H9 (cell line): ENCODE results near the gene CPAMD8. TPM values are rescaled to one million over a fixed set of nuclear protein-coding genes. Genes with fewer than 3 reads are reported as not detected.
"Not testable (repeated sequence)": the region's sequence is repeated elsewhere in the genome, so short reads cannot be mapped to it uniquely, and the experiment has no call there.

Experiments
- DNase-seq: peaks from one replicate; pipeline ENCODE4 v3.0.0-alpha.2; 2017
- H2AFZ ChIP-seq: one replicate; pipeline ENCODE4 v1.6.1; 2013; ENCODE audit warnings: mild to moderate bottlenecking, low read length, control low read depth, moderate library complexity
- H2AK5ac ChIP-seq: 2 replicates; pipeline ENCODE4 v1.6.1; 2013; ENCODE audit warnings: low read length, control low read depth, mixed read lengths; ENCODE audit not compliant: insufficient read length
- H2BK120ac ChIP-seq: one replicate; pipeline ENCODE4 v1.6.1; 2013; ENCODE audit warnings: low read depth, mild to moderate bottlenecking, low read length, control low read depth, inconsistent platforms; ENCODE audit not compliant: poor library complexity, severe bottlenecking
- H2BK12ac ChIP-seq: 2 replicates; pipeline ENCODE4 v1.6.1; 2013; ENCODE audit warnings: low read length, control low read depth, mixed read lengths, low read depth; ENCODE audit not compliant: insufficient read length
- H2BK15ac ChIP-seq: 2 replicates; pipeline ENCODE4 v1.6.1; 2013; ENCODE audit warnings: low read depth, low read length, control low read depth
- H2BK20ac ChIP-seq: one replicate; pipeline ENCODE4 v1.6.1; 2013; ENCODE audit warnings: low read depth, mild to moderate bottlenecking, low read length, control low read depth, inconsistent platforms; ENCODE audit not compliant: poor library complexity, severe bottlenecking
- H2BK5ac ChIP-seq: 2 replicates; pipeline ENCODE4 v1.6.1; 2013; ENCODE audit warnings: low read length, control low read depth, mixed read lengths; ENCODE audit not compliant: insufficient read length
- H3K14ac ChIP-seq: 2 replicates; pipeline ENCODE4 v1.6.1; 2013; ENCODE audit warnings: low read length, control low read depth; ENCODE audit not compliant: insufficient read depth
- H3K18ac ChIP-seq: 2 replicates; pipeline ENCODE4 v1.6.1; 2013; ENCODE audit warnings: low read depth, mild to moderate bottlenecking, mixed read lengths, low read length, control low read depth; ENCODE audit not compliant: insufficient read length
- H3K23ac ChIP-seq: 2 replicates; pipeline ENCODE4 v1.6.1; 2013; ENCODE audit warnings: low read length, control low read depth, mixed read lengths, low read depth; ENCODE audit not compliant: insufficient read length
- H3K23me2 ChIP-seq: 2 replicates; pipeline ENCODE4 v1.6.1; 2013; ENCODE audit warnings: low read depth, mild to moderate bottlenecking, mixed read lengths, low read length, control low read depth; ENCODE audit not compliant: insufficient read length, poor library complexity, severe bottlenecking
- H3K27ac ChIP-seq: 2 replicates; pipeline ENCODE4 v1.5.1; 2013; ENCODE audit warnings: low read length, control low read depth, mixed read lengths, low read depth; ENCODE audit not compliant: insufficient read length
- H3K27me3 ChIP-seq: 2 replicates; pipeline ENCODE4 v1.6.1; 2013; ENCODE audit warnings: low read length, control low read depth, inconsistent platforms; ENCODE audit not compliant: insufficient read depth
- H3K4ac ChIP-seq: 2 replicates; pipeline ENCODE4 v1.6.1; 2013; ENCODE audit warnings: low read depth, mild to moderate bottlenecking, control low read depth, inconsistent platforms, low read length, moderate library complexity
- H3K4me1 ChIP-seq: 2 replicates; pipeline ENCODE4 v1.6.1; 2013; ENCODE audit warnings: low read length, control low read depth, inconsistent platforms; ENCODE audit not compliant: insufficient read depth
- H3K4me2 ChIP-seq: 2 replicates; pipeline ENCODE4 v1.6.1; 2013; ENCODE audit warnings: low read length, control low read depth, mixed read lengths; ENCODE audit not compliant: insufficient read length, insufficient read depth
- H3K56ac ChIP-seq: 2 replicates; pipeline ENCODE4 v1.6.1; 2013; ENCODE audit warnings: low read depth, mild to moderate bottlenecking, mixed read lengths, low read length, control low read depth; ENCODE audit not compliant: insufficient read length
- H3K79me1 ChIP-seq: 2 replicates; pipeline ENCODE4 v1.6.1; 2013; ENCODE audit warnings: low read depth, mild to moderate bottlenecking, moderate library complexity, low read length, control low read depth, inconsistent platforms; ENCODE audit not compliant: insufficient read depth, poor library complexity, severe bottlenecking
- H3K79me2 ChIP-seq: 2 replicates; pipeline ENCODE4 v1.6.1; 2013; ENCODE audit warnings: low read length, control low read depth, inconsistent platforms; ENCODE audit not compliant: insufficient read depth
- H3K9ac ChIP-seq: 2 replicates; pipeline ENCODE4 v1.6.1; 2013; ENCODE audit warnings: low read length, control low read depth, mixed read lengths; ENCODE audit not compliant: insufficient read length; ENCODE audit errors: extremely low read depth
- H3K9me3 ChIP-seq: one replicate; pipeline ENCODE4 v1.6.1; 2013; ENCODE audit warnings: low read depth, low read length, inconsistent platforms; ENCODE audit not compliant: control insufficient read depth
- H3T11ph ChIP-seq: one replicate; pipeline ENCODE4 v1.6.1; 2013; ENCODE audit warnings: mild to moderate bottlenecking, low read length, control low read depth, inconsistent platforms
- H4K20me1 ChIP-seq: one replicate; pipeline ENCODE4 v1.6.1; 2013; ENCODE audit not compliant: control insufficient read depth, insufficient read length, insufficient read depth
- H4K5ac ChIP-seq: 2 replicates; pipeline ENCODE4 v1.6.1; 2013; ENCODE audit warnings: low read depth, mild to moderate bottlenecking, mixed read lengths, low read length, control low read depth; ENCODE audit not compliant: insufficient read length
- H4K8ac ChIP-seq: replicated peaks from 2 replicates; pipeline ENCODE4 v1.6.1; 2013; ENCODE audit warnings: low read length, control low read depth, mixed read lengths, low read depth; ENCODE audit not compliant: insufficient read length
- H4K91ac ChIP-seq: 2 replicates; pipeline ENCODE4 v1.6.1; 2013; ENCODE audit warnings: low read depth, mild to moderate bottlenecking, moderate library complexity, mixed read lengths, low read length, control low read depth; ENCODE audit not compliant: insufficient read length
- H3K27ac Mint-ChIP-seq, 3 experiments: 2 replicates in 2 of 3; 3 replicates in 1 of 3; pipeline ENCODE4 v1.8.0; 2020 to 2021; ENCODE audit warnings: mixed read lengths in 3 of 3, mild to moderate bottlenecking in 1 of 3, moderate library complexity in 1 of 3
- H3K27me3 Mint-ChIP-seq: 2 replicates; pipeline ENCODE4 v1.8.0; 2021; ENCODE audit warnings: low read depth, mild to moderate bottlenecking, moderate library complexity, mixed read lengths
- H3K36me3 Mint-ChIP-seq, 3 experiments: 2 replicates in 2 of 3; 3 replicates in 1 of 3; pipeline ENCODE4 v1.8.0; 2020 to 2021; ENCODE audit warnings: low read depth in 3 of 3, mixed read lengths in 3 of 3; ENCODE audit not compliant: insufficient read depth in 1 of 3
- H3K4me1 Mint-ChIP-seq, 2 experiments: 2 replicates each; pipeline ENCODE4 v1.8.0; 2020; ENCODE audit warnings: mixed read lengths in 2 of 2
- H3K4me3 Mint-ChIP-seq, 2 experiments: 2 replicates in 1 of 2; 3 replicates in 1 of 2; pipeline ENCODE4 v1.8.0; 2020 to 2021; ENCODE audit warnings: mild to moderate bottlenecking in 2 of 2, mixed read lengths in 2 of 2, moderate library complexity in 1 of 2
- H3K9me3 Mint-ChIP-seq, 2 experiments: 2 replicates in 1 of 2; 3 replicates in 1 of 2; pipeline ENCODE4 v1.8.0; 2020; ENCODE audit warnings: mild to moderate bottlenecking in 2 of 2, mixed read lengths in 2 of 2, moderate library complexity in 1 of 2
- total RNA-seq: library from RNA; stranded (reverse); gene quantifications from 2 replicates; pipeline ENCODE4 v1.2.1, GENCODE V29; 2021

CPAMD8 gene
- total RNA-seq, 1 experiment from 2014 or later = 12.0 TPM

DNA sequence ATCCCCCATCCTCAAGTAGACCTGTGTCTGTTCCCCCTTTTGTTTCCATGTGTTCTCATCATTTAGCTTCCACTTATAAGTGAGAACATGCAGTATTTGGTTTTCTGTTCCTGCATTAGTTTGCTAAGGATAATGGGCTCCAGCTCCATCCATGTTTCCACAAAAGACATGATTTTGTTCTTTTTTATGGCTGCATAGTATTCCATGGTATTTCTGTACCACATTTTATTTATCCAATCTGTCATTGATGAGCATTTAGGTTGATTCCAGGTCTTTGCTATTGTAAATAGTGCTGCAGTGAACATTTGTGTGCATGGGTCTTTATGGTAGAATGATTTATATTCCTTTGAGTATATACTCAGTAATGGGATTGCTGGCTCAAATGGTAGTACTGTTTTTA lies 68.3 kb downstream of the CPAMD8 start:
- H3K23me2 ChIP-seq, H3K4me1 ChIP-seq, DNase-seq, H2AFZ ChIP-seq, H3K79me2 ChIP-seq, H3K27ac Mint-ChIP-seq, H4K20me1 ChIP-seq, H3K9me3 ChIP-seq, H3T11ph ChIP-seq, H2BK15ac ChIP-seq, H3K14ac ChIP-seq, H2BK120ac ChIP-seq, H3K9me3 Mint-ChIP-seq, H3K27me3 ChIP-seq, H2BK20ac ChIP-seq, H3K79me1 ChIP-seq, H3K4ac ChIP-seq, H2BK5ac ChIP-seq, H2BK12ac ChIP-seq, H3K56ac ChIP-seq, H2AK5ac ChIP-seq, H3K18ac ChIP-seq, H3K23ac ChIP-seq, H4K8ac ChIP-seq, H3K27me3 Mint-ChIP-seq, H3K4me2 ChIP-seq, H3K27ac ChIP-seq, H3K36me3 Mint-ChIP-seq, H4K5ac ChIP-seq, H3K4me3 Mint-ChIP-seq, H4K91ac ChIP-seq, H3K9ac ChIP-seq: not testable (repeated sequence)
- H3K4me1 Mint-ChIP-seq = peaks cover 13 to 15% of the 10 kb centered on the region in 2 experiments
